GM23338 (cell line): Measurements from ENCODE around the gene SNAI1. TPM values are rescaled to one million over a fixed set of nuclear protein-coding genes. Genes with fewer than 3 reads are reported as not detected.

ENCODE experiments used
- ATAC-seq: fragments of 200-7000 bp; cut with Tn5 transposase; 3 replicates; pipeline ENCODE4 v1.9.1; 2020
- DNase-seq: peaks from one replicate; pipeline ENCODE4 v3.0.0-alpha.2; 2015; ENCODE audit warnings: low spot score
- H2AFZ ChIP-seq: fragments of 200-600 bp; sonication (generic); 2 replicates; pipeline ENCODE4 v1.8.0; 2016; ENCODE audit warnings: antibody characterized with exemption, mild to moderate bottlenecking, moderate library complexity
- H3F3A ChIP-seq: fragments of 200-600 bp; sonication (generic); replicated peaks from 2 replicates; pipeline ENCODE4 v1.8.0; 2017; ENCODE audit warnings: antibody characterized with exemption, mixed run types, low read depth
- H3K27ac ChIP-seq: fragments of 200-600 bp; sonication (generic); 2 replicates; pipeline ENCODE4 v1.6.1; 2016; ENCODE audit warnings: low read depth
- H3K27me3 ChIP-seq: fragments of 200-600 bp; sonication (generic); 2 replicates; pipeline ENCODE4 v1.8.0; 2016; ENCODE audit warnings: mild to moderate bottlenecking, mixed run types, moderate library complexity; ENCODE audit not compliant: insufficient read depth
- H3K36me3 ChIP-seq: fragments of 200-600 bp; sonication (generic); 2 replicates; pipeline ENCODE4 v1.8.0; 2016; ENCODE audit warnings: mild to moderate bottlenecking; ENCODE audit not compliant: insufficient read depth
- H3K4me1 ChIP-seq: fragments of 200-600 bp; sonication (generic); 2 replicates; pipeline ENCODE4 v1.8.0; 2016; ENCODE audit warnings: mild to moderate bottlenecking, moderate library complexity; ENCODE audit not compliant: insufficient read depth
- H3K4me2 ChIP-seq: fragments of 200-600 bp; sonication (generic); 2 replicates; pipeline ENCODE4 v1.7.1; 2017; ENCODE audit warnings: mixed run types
- H3K4me3 ChIP-seq: fragments of 200-600 bp; sonication (generic); 2 replicates; pipeline ENCODE4 v1.6.1; 2016; ENCODE audit warnings: mixed run types
- H3K79me2 ChIP-seq: fragments of 200-600 bp; sonication (generic); replicated peaks from 2 replicates; pipeline ENCODE4 v1.8.0; 2017; ENCODE audit warnings: mild to moderate bottlenecking; ENCODE audit not compliant: insufficient read depth
- H3K9me2 ChIP-seq: fragments of 200-600 bp; sonication (generic); 2 replicates; pipeline ENCODE4 v1.8.0; 2017; ENCODE audit not compliant: insufficient read depth
- H4K20me1 ChIP-seq: fragments of 200-600 bp; sonication (generic); replicated peaks from 2 replicates; pipeline ENCODE4 v1.8.0; 2017; ENCODE audit warnings: mild to moderate bottlenecking; ENCODE audit not compliant: insufficient read depth
- H3K27ac Mint-ChIP-seq: 2 replicates; pipeline ENCODE4 v1.8.0; 2020; ENCODE audit warnings: inconsistent platforms, mild to moderate bottlenecking, moderate library complexity, mixed read lengths
- H3K27me3 Mint-ChIP-seq: 3 replicates; pipeline ENCODE4 v1.8.0; 2022; ENCODE audit warnings: low read depth, mild to moderate bottlenecking, moderate library complexity, mixed read lengths, inconsistent platforms; ENCODE audit not compliant: insufficient read depth, poor library complexity
- H3K36me3 Mint-ChIP-seq: 3 replicates; pipeline ENCODE4 v1.8.0; 2021; ENCODE audit warnings: low read depth, mild to moderate bottlenecking, inconsistent platforms, moderate library complexity, mixed read lengths
- H3K4me1 Mint-ChIP-seq: 3 replicates; pipeline ENCODE4 v1.8.0; 2020; ENCODE audit warnings: mild to moderate bottlenecking, inconsistent platforms, mixed read lengths
- H3K4me3 Mint-ChIP-seq: 3 replicates; pipeline ENCODE4 v1.8.0; 2021; ENCODE audit warnings: moderate library complexity, mild to moderate bottlenecking, inconsistent platforms, mixed read lengths
- H3K9me3 Mint-ChIP-seq: 3 replicates; pipeline ENCODE4 v1.8.0; 2020; ENCODE audit warnings: moderate library complexity, mild to moderate bottlenecking, inconsistent platforms, mixed read lengths
- CREB1 ChIP-seq: fragments of 250-450 bp; sonication (Bioruptor Pico); IDR thresholded peaks from 2 replicates; pipeline ENCODE4 v1.5.0; 2020; ENCODE audit warnings: low read depth, mild to moderate bottlenecking, moderate library complexity
- CTCF ChIP-seq, 2 experiments: fragments of 200-600 bp in 1 of 2; sonication (generic) in 1 of 2; conservative IDR thresholded peaks; 2 replicates each; pipeline versions ENCODE4 v1.5.1 to v1.6.1; 2016 to 2017; ENCODE audit warnings: antibody characterized with exemption in 2 of 2, low read depth in 2 of 2, mild to moderate bottlenecking in 2 of 2, moderate library complexity in 1 of 2
- ETS1 ChIP-seq: IDR thresholded peaks from 2 replicates; pipeline ENCODE4 v1.6.1; 2016; ENCODE audit warnings: antibody characterized with exemption
- EZH2 ChIP-seq: fragments of 200-600 bp; sonication (generic); IDR thresholded peaks from one replicate; pipeline ENCODE4 v1.8.0; 2017; ENCODE audit warnings: antibody characterized with exemption, mild to moderate bottlenecking, low read depth; ENCODE audit not compliant: unreplicated experiment
- JUNB ChIP-seq: IDR thresholded peaks from one replicate; pipeline ENCODE4 v1.6.1; 2016; ENCODE audit warnings: antibody characterized with exemption; ENCODE audit not compliant: unreplicated experiment
- NANOG ChIP-seq: IDR thresholded peaks from 2 replicates; pipeline ENCODE4 v1.6.1; 2016; ENCODE audit warnings: antibody characterized with exemption, borderline replicate concordance
- POLR2AphosphoS5 ChIP-seq: IDR thresholded peaks from 2 replicates; pipeline ENCODE4 v1.6.1; 2016; ENCODE audit warnings: antibody characterized with exemption, low read depth
- REST ChIP-seq: IDR thresholded peaks from one replicate; pipeline ENCODE4 v1.6.1; 2018; ENCODE audit warnings: antibody characterized with exemption; ENCODE audit not compliant: unreplicated experiment
- STAT1 ChIP-seq: IDR thresholded peaks from one replicate; pipeline ENCODE4 v1.6.1; 2016; ENCODE audit warnings: antibody characterized with exemption; ENCODE audit not compliant: unreplicated experiment
- ZNF114 ChIP-seq: fragments of 250-450 bp; sonication (Bioruptor Pico); IDR thresholded peaks from 2 replicates; pipeline ENCODE4 v1.5.0; 2020; ENCODE audit warnings: mild to moderate bottlenecking, moderate library complexity
- ZNF331 ChIP-seq: fragments of 250-450 bp; sonication (Bioruptor Pico); IDR thresholded peaks from 2 replicates; pipeline ENCODE4 v1.5.0; 2020; ENCODE audit warnings: low read depth, mild to moderate bottlenecking, moderate library complexity
- polyA plus RNA-seq: library from polyadenylated mRNA; unstranded; fragments of >200 nt; fragmentation: Nextera tagmentation; extraction: Ambion mirVana; gene quantifications from 2 replicates; pipeline ENCODE4 v1.2.1, GENCODE V29; 2016
- total RNA-seq: library from RNA; depleted of rRNA; stranded (reverse); fragments of >200 nt; shearing (Covaris generic); gene quantifications from 2 replicates; pipeline ENCODE4 v1.2.3, GENCODE V29; 2014
- TF ChIP-seq, protein P1 (sequence below): fragments of 250-450 bp; sonication (Bioruptor Pico); IDR thresholded peaks from 2 replicates; pipeline ENCODE4 v1.5.0; 2020; ENCODE audit warnings: mild to moderate bottlenecking, moderate library complexity

SNAI1 gene
- total and polyA plus RNA-seq, 2 experiments from 2014 or later: 4.2 to 8.4 TPM

DNA sequence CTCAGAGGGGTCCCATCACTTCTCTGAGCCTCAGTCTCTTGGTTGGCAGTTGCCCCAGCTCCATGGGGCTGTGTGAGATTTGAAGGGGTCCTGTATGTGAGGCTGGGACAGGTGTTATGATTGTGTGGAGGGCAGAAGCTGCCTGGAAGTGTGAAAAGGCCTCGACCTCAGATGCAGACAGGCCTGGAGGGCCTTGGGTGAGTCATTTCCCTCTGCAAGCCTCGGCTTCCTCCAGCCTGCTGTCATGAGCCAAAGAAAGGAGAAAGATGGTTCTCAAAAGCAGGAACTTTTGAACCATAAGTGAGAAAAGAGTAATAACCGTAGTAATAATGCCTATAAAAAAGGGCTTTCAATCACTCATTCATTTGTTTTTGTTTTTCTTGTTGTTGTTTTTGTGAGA is 37.5 kb downstream of the SNAI1 start:
- H3K27ac Mint-ChIP-seq: no peak overlapping the region
- peaks cover 8% of the 10 kb centered on the region for H3K27me3 Mint-ChIP-seq
- TF ChIP-seq STAT1: no peak
- TF ChIP-seq CTCF (conservative IDR thresholded peaks at IDR 0.05; ENCODE audit: low read depth in 2 of 2): no peak
- TF ChIP-seq NANOG: no peak
- no peak for TF ChIP-seq POLR2AphosphoS5
- no peak for TF ChIP-seq CREB1
- TF ChIP-seq ZNF331 (CRISPR knock-in tag): no peak
- TF ChIP-seq, protein P1, sequence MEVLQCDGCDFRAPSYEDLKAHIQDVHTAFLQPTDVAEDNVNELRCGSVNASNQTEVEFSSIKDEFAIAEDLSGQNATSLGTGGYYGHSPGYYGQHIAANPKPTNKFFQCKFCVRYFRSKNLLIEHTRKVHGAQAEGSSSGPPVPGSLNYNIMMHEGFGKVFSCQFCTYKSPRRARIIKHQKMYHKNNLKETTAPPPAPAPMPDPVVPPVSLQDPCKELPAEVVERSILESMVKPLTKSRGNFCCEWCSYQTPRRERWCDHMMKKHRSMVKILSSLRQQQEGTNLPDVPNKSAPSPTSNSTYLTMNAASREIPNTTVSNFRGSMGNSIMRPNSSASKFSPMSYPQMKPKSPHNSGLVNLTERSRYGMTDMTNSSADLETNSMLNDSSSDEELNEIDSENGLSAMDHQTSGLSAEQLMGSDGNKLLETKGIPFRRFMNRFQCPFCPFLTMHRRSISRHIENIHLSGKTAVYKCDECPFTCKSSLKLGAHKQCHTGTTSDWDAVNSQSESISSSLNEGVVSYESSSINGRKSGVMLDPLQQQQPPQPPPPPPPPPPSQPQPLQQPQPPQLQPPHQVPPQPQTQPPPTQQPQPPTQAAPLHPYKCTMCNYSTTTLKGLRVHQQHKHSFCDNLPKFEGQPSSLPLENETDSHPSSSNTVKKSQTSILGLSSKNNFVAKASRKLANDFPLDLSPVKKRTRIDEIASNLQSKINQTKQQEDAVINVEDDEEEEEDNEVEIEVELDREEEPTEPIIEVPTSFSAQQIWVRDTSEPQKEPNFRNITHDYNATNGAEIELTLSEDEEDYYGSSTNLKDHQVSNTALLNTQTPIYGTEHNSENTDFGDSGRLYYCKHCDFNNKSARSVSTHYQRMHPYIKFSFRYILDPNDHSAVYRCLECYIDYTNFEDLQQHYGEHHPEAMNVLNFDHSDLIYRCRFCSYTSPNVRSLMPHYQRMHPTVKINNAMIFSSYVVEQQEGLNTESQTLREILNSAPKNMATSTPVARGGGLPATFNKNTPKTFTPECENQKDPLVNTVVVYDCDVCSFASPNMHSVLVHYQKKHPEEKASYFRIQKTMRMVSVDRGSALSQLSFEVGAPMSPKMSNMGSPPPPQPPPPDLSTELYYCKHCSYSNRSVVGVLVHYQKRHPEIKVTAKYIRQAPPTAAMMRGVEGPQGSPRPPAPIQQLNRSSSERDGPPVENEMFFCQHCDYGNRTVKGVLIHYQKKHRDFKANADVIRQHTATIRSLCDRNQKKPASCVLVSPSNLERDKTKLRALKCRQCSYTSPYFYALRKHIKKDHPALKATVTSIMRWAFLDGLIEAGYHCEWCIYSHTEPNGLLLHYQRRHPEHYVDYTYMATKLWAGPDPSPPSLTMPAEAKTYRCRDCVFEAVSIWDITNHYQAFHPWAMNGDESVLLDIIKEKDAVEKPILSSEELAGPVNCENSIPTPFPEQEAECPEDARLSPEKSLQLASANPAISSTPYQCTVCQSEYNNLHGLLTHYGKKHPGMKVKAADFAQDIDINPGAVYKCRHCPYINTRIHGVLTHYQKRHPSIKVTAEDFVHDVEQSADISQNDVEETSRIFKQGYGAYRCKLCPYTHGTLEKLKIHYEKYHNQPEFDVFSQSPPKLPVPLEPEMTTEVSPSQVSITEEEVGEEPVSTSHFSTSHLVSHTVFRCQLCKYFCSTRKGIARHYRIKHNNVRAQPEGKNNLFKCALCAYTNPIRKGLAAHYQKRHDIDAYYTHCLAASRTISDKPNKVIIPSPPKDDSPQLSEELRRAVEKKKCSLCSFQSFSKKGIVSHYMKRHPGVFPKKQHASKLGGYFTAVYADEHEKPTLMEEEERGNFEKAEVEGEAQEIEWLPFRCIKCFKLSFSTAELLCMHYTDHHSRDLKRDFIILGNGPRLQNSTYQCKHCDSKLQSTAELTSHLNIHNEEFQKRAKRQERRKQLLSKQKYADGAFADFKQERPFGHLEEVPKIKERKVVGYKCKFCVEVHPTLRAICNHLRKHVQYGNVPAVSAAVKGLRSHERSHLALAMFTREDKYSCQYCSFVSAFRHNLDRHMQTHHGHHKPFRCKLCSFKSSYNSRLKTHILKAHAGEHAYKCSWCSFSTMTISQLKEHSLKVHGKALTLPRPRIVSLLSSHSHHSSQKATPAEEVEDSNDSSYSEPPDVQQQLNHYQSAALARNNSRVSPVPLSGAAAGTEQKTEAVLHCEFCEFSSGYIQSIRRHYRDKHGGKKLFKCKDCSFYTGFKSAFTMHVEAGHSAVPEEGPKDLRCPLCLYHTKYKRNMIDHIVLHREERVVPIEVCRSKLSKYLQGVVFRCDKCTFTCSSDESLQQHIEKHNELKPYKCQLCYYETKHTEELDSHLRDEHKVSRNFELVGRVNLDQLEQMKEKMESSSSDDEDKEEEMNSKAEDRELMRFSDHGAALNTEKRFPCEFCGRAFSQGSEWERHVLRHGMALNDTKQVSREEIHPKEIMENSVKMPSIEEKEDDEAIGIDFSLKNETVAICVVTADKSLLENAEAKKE: no peak
- TF ChIP-seq EZH2: no peak
- TF ChIP-seq ETS1: no peak
- TF ChIP-seq ZNF114: no peak
- no peak for TF ChIP-seq JUNB
- no peak for TF ChIP-seq REST
- ATAC-seq (no peak), DNase-seq (no peak)
- peaks cover 8% of the 10 kb centered on the region for H3K4me1 ChIP-seq
- no peak overlapping the region for H3K4me3 ChIP-seq
- H3K4me2 ChIP-seq: no peak overlapping the region
- no peaks in the 10 kb centered on the region for H3K27me3 ChIP-seq
- no peaks in the 10 kb centered on the region for H3K79me2 ChIP-seq
- H3K36me3 Mint-ChIP-seq: no peaks in the 10 kb centered on the region
- H4K20me1 ChIP-seq: no peaks in the 10 kb centered on the region
- H3K9me2 ChIP-seq: no peaks in the 10 kb centered on the region
- H3F3A ChIP-seq: no peaks in the 10 kb centered on the region
- no peak overlapping the region for H2AFZ ChIP-seq
- no peak overlapping the region for H3K4me3 Mint-ChIP-seq
- H3K36me3 ChIP-seq: no peaks in the 10 kb centered on the region
- no peak overlapping the region for H3K27ac ChIP-seq
- peaks cover 10% of the 10 kb centered on the region; the same call in 2 of the 3 replicates for H3K4me1 Mint-ChIP-seq
- no peaks in the 10 kb centered on the region for H3K9me3 Mint-ChIP-seq
